ENCODE data around the gene CPED1. TPM values are rescaled to one million over a fixed set of nuclear protein-coding genes. Genes with fewer than 3 reads are reported as not detected.

CPED1 gene
- total RNA-seq, 4 donors from 2014 or later = 7.4 to 19.6 (median 11.4) TPM

DNA sequence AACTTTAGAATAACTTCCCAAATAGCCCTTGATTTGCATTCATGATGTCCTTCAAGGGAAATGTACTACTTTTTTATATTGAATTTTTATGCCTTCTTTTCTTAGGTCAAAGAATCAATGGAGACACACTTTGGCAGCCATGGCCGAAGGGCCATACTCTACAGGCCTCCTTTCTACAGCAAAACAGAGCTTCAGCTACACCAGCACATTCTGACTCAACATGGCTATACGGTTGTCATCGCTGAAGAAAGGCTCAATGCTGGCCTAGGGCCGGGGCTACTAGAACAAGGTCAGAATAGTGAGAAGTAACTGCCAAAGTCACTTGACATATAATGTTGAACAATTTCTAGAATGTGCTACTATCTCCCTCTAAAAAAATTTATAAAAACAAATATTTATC lies 27.0 kb downstream of the CPED1 start:
- H3K27me3 ChIP-seq = no peaks in the 10 kb centered on the region
- DNase-seq = no peak
- intact Hi-C loops (cut with DNase I) = no loop called here
- no peaks in the 10 kb centered on the region for H3K36me3 ChIP-seq
- no peak overlapping the region for H3K4me3 ChIP-seq (replicated peaks in 1 of 3)
- WGBS, 2 donors = 94 to 97% methylated on average over 4 of the region's 4 CpGs
- H3K4me1 ChIP-seq = peaks cover 0 to 9% of the 10 kb centered on the region in 2 donors
- H3K9me3 ChIP-seq = no peaks in the 10 kb centered on the region
- H3K27ac ChIP-seq = no peak overlapping the region
- TF ChIP-seq, protein P1, sequence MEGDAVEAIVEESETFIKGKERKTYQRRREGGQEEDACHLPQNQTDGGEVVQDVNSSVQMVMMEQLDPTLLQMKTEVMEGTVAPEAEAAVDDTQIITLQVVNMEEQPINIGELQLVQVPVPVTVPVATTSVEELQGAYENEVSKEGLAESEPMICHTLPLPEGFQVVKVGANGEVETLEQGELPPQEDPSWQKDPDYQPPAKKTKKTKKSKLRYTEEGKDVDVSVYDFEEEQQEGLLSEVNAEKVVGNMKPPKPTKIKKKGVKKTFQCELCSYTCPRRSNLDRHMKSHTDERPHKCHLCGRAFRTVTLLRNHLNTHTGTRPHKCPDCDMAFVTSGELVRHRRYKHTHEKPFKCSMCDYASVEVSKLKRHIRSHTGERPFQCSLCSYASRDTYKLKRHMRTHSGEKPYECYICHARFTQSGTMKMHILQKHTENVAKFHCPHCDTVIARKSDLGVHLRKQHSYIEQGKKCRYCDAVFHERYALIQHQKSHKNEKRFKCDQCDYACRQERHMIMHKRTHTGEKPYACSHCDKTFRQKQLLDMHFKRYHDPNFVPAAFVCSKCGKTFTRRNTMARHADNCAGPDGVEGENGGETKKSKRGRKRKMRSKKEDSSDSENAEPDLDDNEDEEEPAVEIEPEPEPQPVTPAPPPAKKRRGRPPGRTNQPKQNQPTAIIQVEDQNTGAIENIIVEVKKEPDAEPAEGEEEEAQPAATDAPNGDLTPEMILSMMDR (IDR thresholded peaks at IDR 0.05) = no peak
- no peak for TF ChIP-seq POLR2A (IDR thresholded peaks at IDR 0.05)

DNA sequence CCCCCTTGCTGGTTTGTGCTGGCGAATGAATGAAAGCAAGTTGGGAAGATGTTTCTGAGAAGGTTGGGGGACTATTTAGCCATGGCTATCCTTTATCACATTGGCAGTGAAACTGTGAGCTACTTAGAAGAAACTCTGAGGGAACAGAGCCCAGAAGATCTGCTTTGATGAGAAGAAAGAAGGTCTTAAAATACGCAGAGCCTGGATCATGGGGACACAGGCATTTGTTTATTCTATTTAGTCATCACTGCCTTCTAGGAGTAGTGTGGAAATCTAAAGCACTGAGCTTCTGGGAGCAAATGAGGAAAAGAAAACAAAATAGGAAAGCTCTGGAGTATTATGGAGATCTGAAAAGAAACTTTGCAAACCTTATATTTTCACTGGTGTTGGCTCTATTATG lies 28.5 kb downstream of the CPED1 start:
- WGBS, 2 donors = 82 to 87% methylated on average over 2 of the region's 2 CpGs
- Histone ChIP-seq H3K4me1 (peaks cover 0 to 9% of the 10 kb centered on the region in 2 donors), H3K4me3 (replicated peaks in 1 of 3) (no peak overlapping the region), H3K36me3 (no peaks in the 10 kb centered on the region), H3K27ac (peak overlapping the region in 1 of 3 donors; percentile 29), H3K9me3 (no peaks in the 10 kb centered on the region), H3K27me3 (no peaks in the 10 kb centered on the region)
- intact Hi-C loops (cut with DNase I) = no loop called here
- no peak for DNase-seq
- no peak for TF ChIP-seq POLR2A (IDR thresholded peaks at IDR 0.05)
- TF ChIP-seq, protein P1 (IDR thresholded peaks at IDR 0.05) = no peak

DNA sequence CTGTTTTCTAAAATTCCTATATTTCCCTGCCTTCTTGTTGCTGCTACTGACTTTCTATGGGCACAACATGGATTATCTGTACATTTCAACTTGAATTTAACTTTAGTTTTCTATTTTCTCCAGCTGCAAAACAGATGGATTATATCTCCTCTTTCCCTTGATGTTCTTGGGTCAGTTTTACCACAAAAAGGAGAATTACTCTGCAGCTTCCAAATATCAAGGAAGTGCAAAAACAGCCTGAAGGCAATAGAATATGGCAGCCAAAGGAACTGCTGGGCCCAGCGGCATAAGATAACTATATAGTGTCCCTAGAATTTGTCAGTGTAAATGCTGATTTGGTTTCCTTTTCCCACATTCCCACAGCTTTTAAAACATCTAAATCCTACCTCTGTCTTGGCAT lies 29.1 kb downstream of the CPED1 start:
- no peak overlapping the region for H3K4me3 ChIP-seq (replicated peaks in 1 of 3)
- TF ChIP-seq POLR2A (IDR thresholded peaks at IDR 0.05) = no peak
- TF ChIP-seq, protein P1 (IDR thresholded peaks at IDR 0.05) = no peak
- no peaks in the 10 kb centered on the region for H3K27me3 ChIP-seq
- WGBS, 2 donors = 80 to 94% methylated on average over 1 of the region's 1 CpG
- no peaks in the 10 kb centered on the region for H3K36me3 ChIP-seq
- peak overlapping the region in 1 of 3 donors; percentile 29 for H3K27ac ChIP-seq
- DNase-seq = no peak
- intact Hi-C loops (cut with DNase I) = no loop called here
- peaks cover 0 to 9% of the 10 kb centered on the region in 2 donors for H3K4me1 ChIP-seq
- no peaks in the 10 kb centered on the region for H3K9me3 ChIP-seq

DNA sequence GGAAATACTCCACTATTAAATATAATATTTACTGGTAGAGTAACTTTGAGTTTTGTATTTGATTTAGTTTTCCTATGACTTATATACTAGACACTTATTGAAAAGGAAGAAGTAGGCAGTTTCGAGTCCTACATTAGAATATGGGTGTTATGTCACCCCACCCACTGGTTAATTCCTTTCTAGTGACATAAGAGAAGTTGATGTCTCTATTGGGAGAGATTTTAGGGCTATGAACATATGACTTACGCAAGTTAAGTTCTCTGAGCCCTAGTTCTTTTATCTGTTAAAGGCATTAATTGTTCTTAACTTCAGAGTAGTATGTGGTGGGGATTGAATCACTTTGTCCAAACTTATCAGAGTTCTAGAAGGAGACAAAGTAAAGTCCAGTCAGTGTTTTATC lies 30.5 kb downstream of the CPED1 start:
- WGBS, 2 donors = 72 to 80% methylated on average over 2 of the region's 2 CpGs
- intact Hi-C loops (cut with DNase I) = no loop called here

GRCh38 chr7:121020249-121020988 lies 31.9 kb downstream of the CPED1 start:
- H3K9me3 ChIP-seq = no peaks in the 10 kb centered on the region
- H3K4me1 ChIP-seq = peaks cover 20 to 21% of the 10 kb centered on the region in 2 donors
- H3K27me3 ChIP-seq = no peaks in the 10 kb centered on the region
- intact Hi-C loops (cut with DNase I) = no loop called here
- whole genome bisulfite sequencing, 2 donors = 97 to 98% methylated on average over 1 of the region's 1 CpG
- no peaks in the 10 kb centered on the region for H3K36me3 ChIP-seq
- DNase-seq = no peak
- peak overlapping the region in 1 of 3 donors; percentile 9 for H3K27ac ChIP-seq
- TF ChIP-seq POLR2A (IDR thresholded peaks at IDR 0.05) = no peak
- TF ChIP-seq, protein P1 (IDR thresholded peaks at IDR 0.05) = no peak
- H3K4me3 ChIP-seq (replicated peaks in 1 of 3) = no peak overlapping the region

More for the DNA sequence above, 30.5 kb downstream of the CPED1 start:
- no peaks in the 10 kb centered on the region for H3K27me3 ChIP-seq
- peaks cover 8 to 18% of the 10 kb centered on the region in 2 donors for H3K4me1 ChIP-seq
- H3K4me3 ChIP-seq (replicated peaks in 1 of 3) = no peak overlapping the region
- no peaks in the 10 kb centered on the region for H3K36me3 ChIP-seq
- DNase-seq = no peak
- no peaks in the 10 kb centered on the region for H3K9me3 ChIP-seq
- TF ChIP-seq, protein P1 (IDR thresholded peaks at IDR 0.05) = no peak
- TF ChIP-seq POLR2A (IDR thresholded peaks at IDR 0.05) = no peak
- H3K27ac ChIP-seq = no peak overlapping the region
